PFSK-1 (cell line): ENCODE measurements around the gene STK24.

Source experiments
- FOXP2 ChIP-seq: optimal IDR thresholded peaks from 2 replicates; pipeline ENCODE3; 2011; ENCODE audit warnings: borderline replicate concordance, control low read depth, inconsistent platforms; ENCODE audit not compliant: insufficient read depth; ENCODE audit errors: extremely low read length, extremely low read depth
- POLR2AphosphoS5 ChIP-seq: IDR thresholded peaks from 2 replicates; pipeline ENCODE4 v1.6.1; 2012; ENCODE audit warnings: low read depth, mild to moderate bottlenecking, control low read depth, low read length, moderate library complexity
- REST ChIP-seq, 2 experiments: IDR thresholded peaks; 2 replicates each; pipeline versions ENCODE4 v1.6.1 to v1.8.0; 2011 to 2012; ENCODE audit warnings: low read depth in 2 of 2, low read length in 2 of 2, control low read depth in 1 of 2, inconsistent platforms in 1 of 2, mild to moderate bottlenecking in 1 of 2, moderate library complexity in 1 of 2; ENCODE audit not compliant: insufficient read depth in 1 of 2
- SIN3A ChIP-seq: IDR thresholded peaks from 2 replicates; pipeline ENCODE4 v1.6.1; 2012; ENCODE audit warnings: mild to moderate bottlenecking, low read length, moderate library complexity, borderline replicate concordance; ENCODE audit not compliant: insufficient read depth
- TAF1 ChIP-seq: IDR thresholded peaks from 2 replicates; pipeline ENCODE4 v1.6.1; 2012; ENCODE audit warnings: low read length, control low read depth, borderline replicate concordance; ENCODE audit not compliant: insufficient read depth

Gene STK24

GRCh38 chr13:98435376-98435775 is 141.5 kb downstream of the STK24 start:
- TF ChIP-seq TAF1 (no peak), FOXP2 (no peak), REST (IDR thresholded peaks at IDR 0.05; ENCODE audit: insufficient read depth in 1 of 2, low read depth in 2 of 2, low read length in 2 of 2) (no peak), POLR2AphosphoS5 (no peak), SIN3A (no peak)

- TF ChIP-seq TAF1 = no peak
- no peak for TF ChIP-seq FOXP2
Measured at GRCh38 chr13:98434060-98434459, 142.8 kb downstream of the STK24 start.

GRCh38 chr13:98433654-98434053 is 143.3 kb downstream of the STK24 start:
- TF ChIP-seq FOXP2 = no peak
- no peak for TF ChIP-seq SIN3A
- no peak for TF ChIP-seq REST (IDR thresholded peaks at IDR 0.05; ENCODE audit: insufficient read depth in 1 of 2, low read depth in 2 of 2, low read length in 2 of 2)
- no peak for TF ChIP-seq TAF1

GRCh38 chr13:98432638-98433037 is 144.3 kb downstream of the STK24 start:
- no peak for TF ChIP-seq SIN3A

- TF ChIP-seq FOXP2 (no peak), TAF1 (no peak), SIN3A (no peak), POLR2AphosphoS5 (no peak), REST (IDR thresholded peaks at IDR 0.05; ENCODE audit: insufficient read depth in 1 of 2, low read depth in 2 of 2, low read length in 2 of 2) (no peak)
Measured at GRCh38 chr13:98429977-98430736, 146.8 kb downstream of the STK24 start.

GRCh38 chr13:98429531-98429930 is 147.4 kb downstream of the STK24 start:
- no peak for TF ChIP-seq REST (IDR thresholded peaks at IDR 0.05; ENCODE audit: insufficient read depth in 1 of 2, low read depth in 2 of 2, low read length in 2 of 2)
- no peak for TF ChIP-seq POLR2AphosphoS5
- TF ChIP-seq SIN3A = no peak
- no peak for TF ChIP-seq FOXP2
- TF ChIP-seq TAF1 = no peak
